ENCODE measurements around the gene SULT1E1. TPM values are rescaled to one million over a fixed set of nuclear protein-coding genes. Genes with fewer than 3 reads are reported as not detected.
A peak's percentile ranks its signal among the peaks of the same experiment; 100 is the strongest.
"Not testable (repeated sequence)": the region's sequence is repeated elsewhere in the genome, so short reads cannot be mapped to it uniquely, and the experiment has no call there.

Gene SULT1E1
- total RNA-seq, 4 donors from 2014 or later: 0.40 to 0.95 TPM; not detected in 2

DNA sequence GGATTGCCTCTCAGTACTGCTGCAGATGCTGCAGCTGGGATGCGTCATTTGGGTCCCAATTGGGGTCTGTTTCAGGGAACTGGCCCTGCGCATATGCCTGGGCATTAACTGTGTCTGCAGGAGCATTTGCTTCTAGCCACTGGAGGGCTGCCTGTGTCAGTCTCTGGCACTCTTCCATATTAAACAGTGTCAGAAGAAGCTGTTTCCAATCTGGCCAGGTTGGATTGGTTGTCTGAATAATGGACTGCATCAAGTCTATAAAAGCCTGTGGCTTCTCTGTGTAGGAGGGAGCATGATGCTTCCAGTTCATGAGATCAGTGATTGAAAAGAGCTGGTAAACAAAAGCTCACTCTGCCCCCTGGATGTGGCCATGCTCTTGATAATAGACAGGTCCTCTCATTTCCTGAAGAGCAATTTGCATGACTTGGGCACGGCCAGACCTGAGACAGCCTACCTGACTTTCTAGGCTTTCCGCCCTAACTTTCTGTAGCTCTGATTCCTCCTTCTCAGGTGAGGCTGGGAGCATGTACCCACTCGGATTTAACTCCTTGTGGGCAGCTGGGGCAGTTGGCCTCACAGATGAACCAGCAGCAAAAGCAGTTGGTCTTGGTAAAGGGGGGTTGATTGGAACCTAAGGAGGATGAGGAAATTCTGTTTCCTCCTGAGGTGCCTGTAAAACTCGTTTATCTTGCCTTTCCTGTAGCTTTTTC, 29.2 kb downstream of the SULT1E1 start:
- Histone ChIP-seq H3K27me3 (no peaks in the 10 kb centered on the region), H3K9me3 (no peaks in the 10 kb centered on the region), H3K36me3 (no peaks in the 10 kb centered on the region), H3K27ac (peak overlapping the region; percentile 82 to 85 (median 84)), H3K4me1 (peaks cover 14 to 40% (median 24%) of the 10 kb centered on the region in 4 donors), H3K4me3 (peak overlapping the region in 1 of 4 donors; percentile 20)
- WGBS, 2 donors (ENCODE audit: low coverage in 1 of 2): 43% methylated on average over 6 of the region's 6 CpGs; no CpG with 5 or more reads in 1 of the 2 donors
- intact Hi-C loops (cut with DNase I; ENCODE audit: low total_unique reads) (no loop called here), in situ Hi-C loops (cut with MboI; ENCODE audit: low pct_ligation_motif_present in 1 of 4, low pct_unique_long_range_greater_than_20kb in 1 of 4, low sequenced_read_pairs in 3 of 4) (no loop called here)
- peak; percentile 62 for TF ChIP-seq POLR2A (IDR thresholded peaks at IDR 0.05)
- peak in 1 of 3 donors; percentile 47 for TF ChIP-seq POLR2AphosphoS5 (IDR thresholded peaks at IDR 0.05)
- TF ChIP-seq, protein P1, sequence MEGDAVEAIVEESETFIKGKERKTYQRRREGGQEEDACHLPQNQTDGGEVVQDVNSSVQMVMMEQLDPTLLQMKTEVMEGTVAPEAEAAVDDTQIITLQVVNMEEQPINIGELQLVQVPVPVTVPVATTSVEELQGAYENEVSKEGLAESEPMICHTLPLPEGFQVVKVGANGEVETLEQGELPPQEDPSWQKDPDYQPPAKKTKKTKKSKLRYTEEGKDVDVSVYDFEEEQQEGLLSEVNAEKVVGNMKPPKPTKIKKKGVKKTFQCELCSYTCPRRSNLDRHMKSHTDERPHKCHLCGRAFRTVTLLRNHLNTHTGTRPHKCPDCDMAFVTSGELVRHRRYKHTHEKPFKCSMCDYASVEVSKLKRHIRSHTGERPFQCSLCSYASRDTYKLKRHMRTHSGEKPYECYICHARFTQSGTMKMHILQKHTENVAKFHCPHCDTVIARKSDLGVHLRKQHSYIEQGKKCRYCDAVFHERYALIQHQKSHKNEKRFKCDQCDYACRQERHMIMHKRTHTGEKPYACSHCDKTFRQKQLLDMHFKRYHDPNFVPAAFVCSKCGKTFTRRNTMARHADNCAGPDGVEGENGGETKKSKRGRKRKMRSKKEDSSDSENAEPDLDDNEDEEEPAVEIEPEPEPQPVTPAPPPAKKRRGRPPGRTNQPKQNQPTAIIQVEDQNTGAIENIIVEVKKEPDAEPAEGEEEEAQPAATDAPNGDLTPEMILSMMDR (IDR thresholded peaks at IDR 0.05): peak in 3 of 5 experiments; percentile 6 to 59 (median 36)
- no peak for TF ChIP-seq EP300 (IDR thresholded peaks at IDR 0.05; ENCODE audit: low read depth)
- peak; percentile 71 for DNase-seq

DNA sequence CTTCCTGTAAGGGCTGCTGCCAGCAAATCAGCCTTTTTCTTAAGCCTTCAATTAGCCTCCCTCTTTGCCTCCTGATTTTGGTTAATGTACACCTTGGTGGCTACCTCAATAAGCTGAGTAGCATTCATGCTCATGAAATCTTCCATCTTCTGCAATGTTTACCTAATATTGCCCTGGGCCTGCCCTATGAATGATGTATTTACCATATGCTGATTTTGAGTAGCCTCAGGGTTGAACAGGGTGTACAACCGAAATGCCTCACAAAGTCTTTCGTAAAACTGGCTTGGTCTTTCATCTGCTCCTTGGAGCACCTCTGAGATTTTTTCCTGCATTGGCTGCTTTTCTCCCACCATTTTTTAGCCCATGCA, 29.8 kb downstream of the SULT1E1 start:
- no peak for DNase-seq
- WGBS, 2 donors (ENCODE audit: low coverage in 1 of 2): 10 to 73% methylated on average over 2 of the region's 2 CpGs
- Histone ChIP-seq H3K4me1 (peaks cover 14 to 40% (median 24%) of the 10 kb centered on the region in 4 donors), H3K27me3 (no peaks in the 10 kb centered on the region), H3K27ac (peak overlapping the region; percentile 82 to 85 (median 84)), H3K36me3 (no peaks in the 10 kb centered on the region), H3K9me3 (no peaks in the 10 kb centered on the region), H3K4me3 (no peak overlapping the region)
- in situ Hi-C loops (cut with MboI; ENCODE audit: low pct_ligation_motif_present in 1 of 4, low pct_unique_long_range_greater_than_20kb in 1 of 4, low sequenced_read_pairs in 3 of 4): no loop called here
- TF ChIP-seq EP300 (IDR thresholded peaks at IDR 0.05; ENCODE audit: low read depth) (no peak), POLR2AphosphoS5 (IDR thresholded peaks at IDR 0.05) (no peak), POLR2A (IDR thresholded peaks at IDR 0.05) (no peak)
- TF ChIP-seq, protein P1 (IDR thresholded peaks at IDR 0.05): no peak
- intact Hi-C loops (cut with DNase I; ENCODE audit: low total_unique reads): no loop called here

DNA sequence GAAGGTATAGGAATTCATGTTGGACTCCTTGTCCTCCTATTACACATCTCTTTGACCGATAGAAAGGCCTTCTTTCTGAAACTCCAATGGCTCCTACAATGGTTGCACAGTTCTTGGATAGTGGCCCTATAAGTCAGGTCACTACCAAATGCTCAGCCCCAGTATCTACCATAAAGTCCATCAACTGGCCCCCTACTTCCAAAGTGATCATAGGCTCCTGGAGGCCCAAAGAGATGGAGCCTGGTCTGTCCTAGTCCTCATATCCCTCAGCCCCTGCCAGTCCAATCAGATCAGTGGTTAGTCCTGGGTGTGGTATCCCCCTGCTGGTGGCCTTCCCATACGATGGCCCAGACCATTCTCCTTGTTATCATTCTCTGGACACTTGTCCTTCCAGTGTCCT, 30.3 kb downstream of the SULT1E1 start:
- Histone ChIP-seq H3K27ac (peak overlapping the region in 2 of 4 donors; percentile 82 to 84), H3K27me3 (no peaks in the 10 kb centered on the region), H3K36me3 (no peaks in the 10 kb centered on the region), H3K9me3 (no peaks in the 10 kb centered on the region), H3K4me3 (no peak overlapping the region), H3K4me1 (peaks cover 14 to 40% (median 24%) of the 10 kb centered on the region in 4 donors)
- TF ChIP-seq, protein P1 (IDR thresholded peaks at IDR 0.05): no peak
- no peak for TF ChIP-seq EP300 (IDR thresholded peaks at IDR 0.05; ENCODE audit: low read depth)
- no peak for TF ChIP-seq POLR2AphosphoS5 (IDR thresholded peaks at IDR 0.05)
- no peak for TF ChIP-seq POLR2A (IDR thresholded peaks at IDR 0.05)
- in situ Hi-C loops (cut with MboI; ENCODE audit: low pct_ligation_motif_present in 1 of 4, low pct_unique_long_range_greater_than_20kb in 1 of 4, low sequenced_read_pairs in 3 of 4): no loop called here
- intact Hi-C loops (cut with DNase I; ENCODE audit: low total_unique reads): no loop called here
- DNase-seq: no peak
- WGBS, 2 donors (ENCODE audit: low coverage in 1 of 2): 84 to 86% methylated on average over 1 to 2 of the region's 2 CpGs

DNA sequence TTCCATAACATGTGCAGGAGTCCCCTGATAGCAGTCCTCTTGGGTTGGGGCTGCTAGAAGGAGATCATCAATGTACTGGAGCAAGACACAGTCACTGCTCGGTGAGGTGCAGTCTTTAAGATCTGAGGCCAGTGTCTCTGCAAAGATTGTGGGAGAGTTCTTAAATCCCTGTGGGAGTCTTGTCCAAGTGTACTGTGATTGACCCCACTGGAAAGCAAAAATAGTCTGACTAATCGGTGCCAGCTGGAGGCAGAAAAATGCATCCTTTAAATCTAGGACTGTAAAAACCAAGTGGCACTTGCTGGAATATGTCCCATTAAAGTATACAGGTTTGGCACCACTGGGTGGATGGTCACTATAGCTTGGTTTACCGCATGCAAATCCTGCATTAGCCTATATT, 31.1 kb downstream of the SULT1E1 start:
- intact Hi-C loops (cut with DNase I; ENCODE audit: low total_unique reads): no loop called here
- 90 to 92% methylated on average over 2 to 3 of the region's 3 CpGs for whole genome bisulfite sequencing, 2 donors (ENCODE audit: low coverage in 1 of 2)
- H3K27ac ChIP-seq: no peak overlapping the region
- no peaks in the 10 kb centered on the region for H3K27me3 ChIP-seq
- no peak for DNase-seq
- H3K4me3 ChIP-seq: no peak overlapping the region
- no peaks in the 10 kb centered on the region for H3K36me3 ChIP-seq
- in situ Hi-C loops (cut with MboI; ENCODE audit: low pct_ligation_motif_present in 1 of 4, low pct_unique_long_range_greater_than_20kb in 1 of 4, low sequenced_read_pairs in 3 of 4): no loop called here
- H3K9me3 ChIP-seq: no peaks in the 10 kb centered on the region
- H3K4me1 ChIP-seq: peaks cover 14 to 41% (median 27%) of the 10 kb centered on the region in 4 donors
- TF ChIP-seq EP300 (IDR thresholded peaks at IDR 0.05; ENCODE audit: low read depth) (no peak), POLR2A (IDR thresholded peaks at IDR 0.05) (no peak)

DNA sequence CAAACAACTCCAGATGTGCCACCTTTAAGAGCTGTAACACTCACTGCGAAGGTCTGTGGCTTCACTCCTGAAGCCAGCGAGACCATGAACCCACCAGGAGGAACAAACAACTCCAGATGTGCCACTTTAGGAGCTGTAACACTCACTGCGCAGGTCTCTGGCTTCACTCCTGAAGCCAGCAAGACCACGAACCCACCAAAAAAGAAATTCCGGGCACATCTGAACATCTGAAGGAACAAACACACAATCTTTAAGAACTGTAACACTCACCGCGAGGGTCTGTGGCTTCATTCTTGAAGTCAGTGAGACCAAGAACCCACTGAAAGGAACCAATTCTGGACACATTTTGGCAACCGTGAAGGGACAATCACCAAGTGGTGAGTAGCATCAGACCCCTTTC, 34.9 kb downstream of the SULT1E1 start:
- H3K4me1 ChIP-seq: peaks cover 5 to 23% (median 12%) of the 10 kb centered on the region in 4 donors
- H3K9me3 ChIP-seq; H3K4me3 ChIP-seq; DNase-seq; H3K27ac ChIP-seq; H3K36me3 ChIP-seq; intact Hi-C loops (cut with DNase I; ENCODE audit: low total_unique reads); in situ Hi-C loops (cut with MboI; ENCODE audit: low pct_ligation_motif_present in 1 of 4, low pct_unique_long_range_greater_than_20kb in 1 of 4, low sequenced_read_pairs in 3 of 4); H3K27me3 ChIP-seq: not testable (repeated sequence)
- 72 to 80% methylated on average over 2 to 8 of the region's 8 CpGs for WGBS, 2 donors (ENCODE audit: low coverage in 1 of 2)

All from transverse colon (tissue), 4 donors.